ENCODE results near the gene SHKBP1. TPM values are rescaled to one million over a fixed set of nuclear protein-coding genes. Genes with fewer than 3 reads are reported as not detected.

Gene SHKBP1
- total and polyA plus RNA-seq, 2 of the 8 experiments (the other 6 are each of a cell fraction or from before 2014, with no cell fraction given) = 74.6 to 98.8 TPM

GRCh38 chr19:40603389-40604170 is 26.9 kb downstream of the SHKBP1 start (continued):
- TF ChIP-seq, protein P1, sequence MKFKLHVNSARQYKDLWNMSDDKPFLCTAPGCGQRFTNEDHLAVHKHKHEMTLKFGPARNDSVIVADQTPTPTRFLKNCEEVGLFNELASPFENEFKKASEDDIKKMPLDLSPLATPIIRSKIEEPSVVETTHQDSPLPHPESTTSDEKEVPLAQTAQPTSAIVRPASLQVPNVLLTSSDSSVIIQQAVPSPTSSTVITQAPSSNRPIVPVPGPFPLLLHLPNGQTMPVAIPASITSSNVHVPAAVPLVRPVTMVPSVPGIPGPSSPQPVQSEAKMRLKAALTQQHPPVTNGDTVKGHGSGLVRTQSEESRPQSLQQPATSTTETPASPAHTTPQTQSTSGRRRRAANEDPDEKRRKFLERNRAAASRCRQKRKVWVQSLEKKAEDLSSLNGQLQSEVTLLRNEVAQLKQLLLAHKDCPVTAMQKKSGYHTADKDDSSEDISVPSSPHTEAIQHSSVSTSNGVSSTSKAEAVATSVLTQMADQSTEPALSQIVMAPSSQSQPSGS (IDR thresholded peaks at IDR 0.05; ENCODE audit: low read length) = no peak
- TF ChIP-seq SAP30 (IDR thresholded peaks at IDR 0.05; ENCODE audit: insufficient read depth, insufficient replicate concordance, low read length) (no peak), BRCA1 (IDR thresholded peaks at IDR 0.05; ENCODE audit: low read depth, low read length) (no peak), RNF2 (IDR thresholded peaks at IDR 0.05; ENCODE audit: borderline replicate concordance, low read depth, low read length, missing control alignments, poor library complexity, severe bottlenecking) (no peak), SIRT6 (IDR thresholded peaks at IDR 0.05; ENCODE audit: low read length) (no peak), RAD21 (IDR thresholded peaks at IDR 0.05 in 1 of 2, conservative IDR thresholded peaks at IDR 0.05 in 1 of 2; ENCODE audit: low read depth in 2 of 2, low read length in 2 of 2) (no peak; a peak in 1 of 4 replicates), POU5F1 (IDR thresholded peaks at IDR 0.05; ENCODE audit: low read depth, low read length) (no peak), SP1 (IDR thresholded peaks at IDR 0.05; ENCODE audit: low read depth, low read length) (no peak), CBX5 (IDR thresholded peaks at IDR 0.05; ENCODE audit: low read depth, low read length) (no peak), RBBP5 (IDR thresholded peaks at IDR 0.05; ENCODE audit: borderline replicate concordance, low read depth, low read length) (0 out of 2 replicates have a peak, but pooled peaks have one; percentile 2), USF2 (IDR thresholded peaks at IDR 0.05; ENCODE audit: low read length) (no peak), CREB1 (IDR thresholded peaks at IDR 0.05) (no peak), SUZ12 (IDR thresholded peaks at IDR 0.05; ENCODE audit: low read length) (no peak), FOSL1 (IDR thresholded peaks at IDR 0.05; ENCODE audit: insufficient read depth, low read depth, low read length) (no peak), CTBP2 (IDR thresholded peaks at IDR 0.05; ENCODE audit: borderline replicate concordance, insufficient read depth, insufficient read length, low read length) (no peak), SP2 (IDR thresholded peaks at IDR 0.05; ENCODE audit: low read length) (no peak), EGR1 (IDR thresholded peaks at IDR 0.05; ENCODE audit: borderline replicate concordance, low read depth, low read length) (peak; percentile 53; the same call in 1 of the 2 replicates), TBP (IDR thresholded peaks at IDR 0.05; ENCODE audit: low read depth, low read length) (peak; percentile 61), POLR2A (IDR thresholded peaks at IDR 0.05; ENCODE audit: control extremely low read depth in 1 of 2, low read depth in 2 of 2, low read length in 2 of 2) (no peak), ATF3 (IDR thresholded peaks at IDR 0.05; ENCODE audit: insufficient read depth, low read depth, low read length) (no peak)
